ENCODE results near the gene NMUR1.
"Not testable (repeated sequence)": the region's sequence is repeated elsewhere in the genome, so short reads cannot be mapped to it uniquely, and the experiment has no call there.

The NMUR1 gene

GRCh38 chr2:231530099-231531011 lies at the start of gene NMUR1:
TSS of gene NMUR1 (minus strand) at chr2:231530445. CDS start at chr2:231530361, 84 bp downstream.
- H3K4me3 ChIP-seq (replicated peaks; ENCODE audit: low read depth, low read length): no peak within 1 kb of the TSS

GRCh38 chr2:231579560-231579959 lies 49.3 kb upstream of the NMUR1 start:
- DNase-seq (ENCODE audit: low read depth): no peak
- no peak for TF ChIP-seq CTCF (IDR thresholded peaks at IDR 0.05; ENCODE audit: low read length, missing control alignments)

More at GRCh38 chr2:231530099-231531011, at the start of gene NMUR1:
- no peak for TF ChIP-seq CTCF (IDR thresholded peaks at IDR 0.05; ENCODE audit: low read length, missing control alignments)
- DNase-seq (ENCODE audit: low read depth): no peak

GRCh38 chr2:231578655-231579054 lies 48.4 kb upstream of the NMUR1 start:
- not testable (repeated sequence) for DNase-seq (ENCODE audit: low read depth); H3K4me3 ChIP-seq (replicated peaks; ENCODE audit: low read depth, low read length)

More at GRCh38 chr2:231579560-231579959, 49.3 kb upstream of the NMUR1 start:
- H3K4me3 ChIP-seq (replicated peaks; ENCODE audit: low read depth, low read length): no peak overlapping the region

GRCh38 chr2:231576465-231576864 lies 46.2 kb upstream of the NMUR1 start:
- no peak for TF ChIP-seq CTCF (IDR thresholded peaks at IDR 0.05; ENCODE audit: low read length, missing control alignments)

GRCh38 chr2:231575612-231576256 lies 45.5 kb upstream of the NMUR1 start:
- H3K4me3 ChIP-seq (replicated peaks; ENCODE audit: low read depth, low read length): no peak overlapping the region
- TF ChIP-seq CTCF (IDR thresholded peaks at IDR 0.05; ENCODE audit: low read length, missing control alignments): no peak
- DNase-seq (ENCODE audit: low read depth): no peak

More at GRCh38 chr2:231576465-231576864, 46.2 kb upstream of the NMUR1 start:
- DNase-seq (ENCODE audit: low read depth): no peak
- H3K4me3 ChIP-seq (replicated peaks; ENCODE audit: low read depth, low read length): no peak overlapping the region

GRCh38 chr2:231573698-231574421 lies 43.6 kb upstream of the NMUR1 start:
- TF ChIP-seq CTCF (IDR thresholded peaks at IDR 0.05; ENCODE audit: low read length, missing control alignments): no peak
- no peak for DNase-seq (ENCODE audit: low read depth)
- H3K4me3 ChIP-seq (replicated peaks; ENCODE audit: low read depth, low read length): no peak overlapping the region

- TF ChIP-seq CTCF (IDR thresholded peaks at IDR 0.05; ENCODE audit: low read length, missing control alignments): no peak
- H3K4me3 ChIP-seq (replicated peaks; ENCODE audit: low read depth, low read length): no peak overlapping the region
Measured at GRCh38 chr2:231573096-231573495, 42.9 kb upstream of the NMUR1 start.

More at GRCh38 chr2:231573096-231573495, 42.9 kb upstream of the NMUR1 start:
- DNase-seq (ENCODE audit: low read depth): no peak
